Activated T-helper 1 cell treated with anti-CD3 and anti-CD28 coated beads, Interleukin-2, amount 50 U/mL, for 16 hours (primary cell): ENCODE results near the gene CHCHD5.
A peak's percentile ranks its signal among the peaks of the same experiment; 100 is the strongest.
"Not testable (repeated sequence)": the region's sequence is repeated elsewhere in the genome, so short reads cannot be mapped to it uniquely, and the experiment has no call there.

Experiments used
- DNase-seq, 2 donors: peaks; one replicate each; pipeline ENCODE4 v3.0.0-alpha.2; 2020; ENCODE audit warnings: low read depth in 1 of 2, low spot score in 1 of 2

The CHCHD5 gene

GRCh38 chr2:112584134-112584890 is at the start of gene CHCHD5:
TSS of gene CHCHD5 (plus strand) at chr2:112584609. CDS start at chr2:112584648, 39 bp downstream.
- DNase-seq = peak; percentile 86 to 87

GRCh38 chr2:112534826-112535225 is 49.6 kb upstream of the CHCHD5 start:
- DNase-seq = no peak

GRCh38 chr2:112536665-112537064 is 47.7 kb upstream of the CHCHD5 start:
- DNase-seq = not testable (repeated sequence)

GRCh38 chr2:112539306-112539705 is 45.1 kb upstream of the CHCHD5 start:
- no peak for DNase-seq

GRCh38 chr2:112540906-112541305 is 43.5 kb upstream of the CHCHD5 start:
- no peak for DNase-seq

- DNase-seq = peak; percentile 47 to 56
Measured at GRCh38 chr2:112541315-112542122, 42.9 kb upstream of the CHCHD5 start.

GRCh38 chr2:112542123-112542983 is 42.1 kb upstream of the CHCHD5 start, which contains the start of gene POLR1B:
TSS of gene POLR1B (plus strand) at chr2:112542465. CDS start at chr2:112542495, 30 bp downstream.
- peak; percentile 47 to 56 for DNase-seq

- DNase-seq = no peak
Measured at GRCh38 chr2:112542984-112543661, 41.3 kb upstream of the CHCHD5 start.

GRCh38 chr2:112547333-112547732 is 37.1 kb upstream of the CHCHD5 start:
- DNase-seq = no peak

- DNase-seq = no peak
Measured at GRCh38 chr2:112548980-112549379, 35.4 kb upstream of the CHCHD5 start.

- no peak for DNase-seq
Measured at GRCh38 chr2:112566104-112566503, 18.3 kb upstream of the CHCHD5 start.

- not testable (repeated sequence) for DNase-seq
Measured at GRCh38 chr2:112566508-112566907, 17.9 kb upstream of the CHCHD5 start.

GRCh38 chr2:112572005-112572404 is 12.4 kb upstream of the CHCHD5 start:
- no peak for DNase-seq

- no peak for DNase-seq
Measured at GRCh38 chr2:112577756-112578155, 6.7 kb upstream of the CHCHD5 start.

GRCh38 chr2:112579241-112579640 is 5.2 kb upstream of the CHCHD5 start:
- no peak for DNase-seq

- no peak for DNase-seq
Measured at GRCh38 chr2:112580084-112580483, 4.3 kb upstream of the CHCHD5 start.

- DNase-seq = no peak
Measured at GRCh38 chr2:112582314-112582746, 2.1 kb upstream of the CHCHD5 start.

GRCh38 chr2:112583497-112584133 is 794 bp upstream of the CHCHD5 start:
- DNase-seq = no peak

- no peak for DNase-seq
Measured at GRCh38 chr2:112584891-112585250, 462 bp downstream of the CHCHD5 start.

GRCh38 chr2:112585400-112585799 is 991 bp downstream of the CHCHD5 start:
- DNase-seq = no peak
